Measurements from ENCODE around the gene SLC16A11.
"Not testable (repeated sequence)": the region's sequence is repeated elsewhere in the genome, so short reads cannot be mapped to it uniquely, and the experiment has no call there.

Gene SLC16A11

DNA sequence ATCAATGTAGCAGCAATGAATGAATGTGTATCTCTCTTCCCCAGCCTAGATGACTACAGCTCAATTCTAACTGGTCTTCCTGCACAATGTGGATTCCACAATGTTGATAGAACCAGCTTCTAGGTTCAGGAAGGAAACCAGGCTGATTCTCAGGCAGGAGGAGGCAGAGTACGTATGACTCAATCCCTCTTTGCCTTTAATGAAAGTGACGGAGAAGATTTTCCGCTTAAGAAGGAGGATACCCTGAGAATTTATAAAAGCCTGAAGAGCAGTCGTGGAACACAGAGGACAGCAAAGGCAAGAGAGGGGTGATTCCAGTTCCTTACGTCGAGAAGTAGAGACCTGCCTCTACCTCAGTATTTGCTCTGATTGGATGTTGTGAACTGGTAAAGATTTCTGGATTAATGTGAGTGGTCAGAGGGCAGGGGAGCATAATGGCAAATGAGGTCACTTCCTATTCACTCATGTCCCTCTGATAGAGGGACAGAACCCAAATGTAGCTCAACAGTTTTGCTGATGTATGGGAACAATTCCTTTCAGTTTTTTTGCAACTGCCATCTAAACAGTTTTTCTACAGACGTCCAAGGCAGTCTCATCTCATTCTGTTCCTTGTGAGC is 15.0 kb upstream of the SLC16A11 start:
- DNase-seq (ENCODE audit: low read depth): no peak

DNA sequence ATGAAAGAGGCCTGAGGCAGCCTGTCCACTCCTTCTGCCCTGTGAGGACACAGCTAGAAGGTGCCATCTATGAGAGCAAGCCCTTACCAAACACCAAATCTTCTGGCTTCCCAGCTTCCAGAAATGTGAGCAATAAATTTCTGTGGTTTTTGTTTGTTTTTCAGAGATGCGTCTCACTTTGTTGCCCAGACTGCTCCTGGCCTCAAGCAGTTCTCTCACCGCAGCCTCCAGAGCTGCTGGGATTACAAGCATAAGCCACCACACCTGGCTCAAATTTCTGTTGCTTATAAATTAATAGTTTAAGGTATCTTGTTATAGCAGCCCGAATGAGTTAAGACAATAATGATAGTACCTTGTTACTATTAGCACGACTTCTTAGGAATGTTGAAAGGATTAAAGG is 12.5 kb upstream of the SLC16A11 start:
- no peak for DNase-seq (ENCODE audit: low read depth)

DNA sequence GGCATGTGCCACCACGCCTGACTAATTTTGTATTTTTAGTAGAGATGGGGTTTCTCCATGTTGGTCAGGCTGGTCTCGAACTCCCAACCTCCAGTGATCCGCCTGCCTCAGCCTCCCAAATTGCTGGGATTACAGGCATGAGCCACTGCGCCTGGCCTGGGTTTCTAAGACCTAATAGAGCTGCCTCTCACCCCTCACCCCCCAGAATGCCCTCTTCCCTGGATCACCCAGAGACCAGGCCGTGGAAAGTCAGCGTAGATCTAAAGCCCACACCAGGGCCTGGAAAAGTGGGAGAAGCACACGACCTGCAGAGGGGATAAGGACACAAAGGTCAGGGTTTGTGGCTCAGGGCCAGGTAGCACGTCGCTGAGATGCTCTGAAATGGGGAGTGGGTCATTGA is 6.7 kb upstream of the SLC16A11 start:
- not testable (repeated sequence) for DNase-seq (ENCODE audit: low read depth)

DNA sequence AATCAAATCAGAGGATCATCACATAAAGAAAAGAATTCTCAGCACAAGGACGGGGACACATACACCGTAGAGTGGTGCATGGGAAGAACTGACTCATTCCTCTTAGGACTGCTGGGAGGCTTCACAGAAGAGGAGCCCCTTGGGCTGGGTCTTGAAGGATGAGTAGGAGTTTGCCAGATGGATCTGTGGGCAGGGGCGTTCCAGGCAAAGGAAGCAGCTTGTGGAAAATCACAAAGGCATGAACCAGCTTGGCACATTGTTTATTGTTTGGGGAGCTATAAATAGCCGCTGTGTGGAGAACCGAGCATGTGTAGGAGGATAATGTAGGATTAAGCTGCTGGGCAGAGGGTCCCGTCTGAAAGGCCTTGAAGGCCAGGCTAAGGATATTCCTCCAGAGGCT is 5.1 kb upstream of the SLC16A11 start:
- DNase-seq (ENCODE audit: low read depth): no peak

DNA sequence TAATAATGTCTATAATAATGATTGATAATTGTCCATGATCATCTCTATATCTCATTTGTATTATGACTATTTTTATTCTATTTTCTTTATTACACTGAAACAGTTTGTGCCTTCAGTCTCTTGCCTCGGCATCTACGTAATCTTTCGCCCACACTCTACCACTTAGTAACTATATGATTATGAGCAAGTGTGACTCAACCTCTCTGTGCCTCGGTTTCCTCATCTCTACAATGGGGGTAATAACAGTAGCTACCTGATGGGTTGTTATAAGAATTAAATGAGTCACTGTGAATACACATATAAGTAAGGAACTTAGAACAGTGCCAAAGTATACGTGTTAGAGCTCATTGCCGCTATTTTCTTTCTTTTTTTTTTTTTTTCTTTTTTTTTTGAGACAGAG is 3.7 kb upstream of the SLC16A11 start:
- no peak for DNase-seq (ENCODE audit: low read depth)

DNA sequence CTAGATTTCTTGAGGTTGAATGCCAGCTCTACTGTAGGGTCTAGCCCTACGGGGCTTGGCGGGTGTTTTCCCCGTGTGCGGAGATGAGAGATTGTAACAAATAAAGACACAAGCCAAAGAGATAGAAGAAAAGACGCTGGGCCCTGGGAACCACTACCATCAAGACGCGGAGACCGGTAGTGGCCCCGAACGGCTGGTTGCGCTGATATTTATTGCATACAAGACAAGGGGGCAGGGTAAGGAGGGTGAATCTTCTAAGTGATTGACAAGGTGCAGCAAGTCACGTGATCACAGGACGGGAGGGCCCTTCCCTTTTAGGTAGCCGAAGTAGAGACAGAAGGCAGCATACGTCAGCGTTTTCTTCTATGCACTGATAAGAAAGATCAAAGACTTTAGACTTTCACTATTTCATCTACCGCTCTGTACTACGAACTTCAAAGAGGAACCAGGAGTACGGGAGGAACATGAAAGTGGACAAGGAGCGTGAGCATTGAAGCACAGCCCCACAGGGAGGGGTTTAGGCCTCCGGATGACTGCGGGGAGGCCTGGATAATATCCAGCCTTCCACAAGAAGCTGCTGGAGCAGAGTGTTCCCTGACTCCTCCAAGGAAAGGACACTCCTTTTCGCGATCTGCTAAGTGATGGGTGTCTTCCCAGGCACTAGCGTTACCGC is 3.0 kb upstream of the SLC16A11 start:
- DNase-seq (ENCODE audit: low read depth): peak; percentile 63

DNA sequence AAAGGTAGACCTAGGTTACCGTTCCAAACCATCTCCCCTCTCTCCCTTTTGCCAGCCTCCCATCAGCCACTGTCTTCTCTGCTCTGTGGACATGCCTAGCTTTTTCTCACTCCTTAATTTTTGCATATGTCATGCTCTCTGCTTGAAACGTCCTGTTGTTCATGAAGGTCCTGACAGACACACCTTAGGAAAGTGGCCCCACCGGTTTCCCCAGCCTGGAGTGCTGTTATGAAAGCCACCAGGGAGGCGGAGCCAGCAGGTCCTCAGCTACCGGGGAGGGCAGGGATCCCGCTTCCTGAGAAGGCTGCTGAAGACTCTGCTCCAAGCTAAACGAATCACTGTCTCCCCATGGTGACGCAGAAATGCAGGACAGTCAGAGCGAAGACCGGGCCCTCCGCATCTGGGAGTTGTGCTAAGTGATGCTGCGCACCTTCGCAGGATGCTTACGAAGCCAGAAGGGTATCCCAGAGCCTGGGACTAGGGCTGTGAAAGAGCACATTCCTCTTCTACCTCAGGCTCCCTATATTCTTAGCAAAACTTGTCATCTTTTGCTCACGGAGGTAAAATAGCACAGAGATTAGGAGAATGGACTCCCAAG is 2.3 kb upstream of the SLC16A11 start:
- no peak for DNase-seq (ENCODE audit: low read depth)

DNA sequence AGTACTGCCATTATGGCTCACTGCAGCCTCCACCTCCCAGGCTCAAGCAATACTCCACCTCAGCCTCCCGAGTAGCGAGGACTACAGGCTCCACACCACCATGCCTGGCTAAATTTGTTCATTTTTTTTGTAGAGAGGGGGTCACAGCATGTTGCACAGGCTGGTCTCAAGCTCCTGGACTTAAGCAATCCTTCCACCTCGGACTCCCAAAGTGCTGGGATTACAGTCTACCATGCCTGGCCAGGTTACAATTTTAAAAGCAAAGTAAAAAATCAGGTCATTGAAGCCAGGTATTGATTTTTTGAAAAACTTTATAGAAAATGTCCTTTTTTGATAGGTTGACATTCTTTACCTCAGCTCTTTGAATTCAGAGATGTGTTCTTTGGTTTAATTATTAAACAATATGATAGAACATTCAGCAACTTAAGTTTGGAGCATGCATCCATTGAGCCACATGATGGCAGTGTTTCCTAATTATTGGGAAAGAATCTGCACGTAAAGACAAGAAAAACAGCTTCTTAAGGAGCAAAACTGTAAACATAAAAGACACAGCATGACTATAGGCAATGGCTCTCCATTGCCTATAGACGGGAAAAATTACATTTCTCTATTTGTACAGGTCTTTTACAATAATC is 1.7 kb upstream of the SLC16A11 start:
- no peak for DNase-seq (ENCODE audit: low read depth)

DNA sequence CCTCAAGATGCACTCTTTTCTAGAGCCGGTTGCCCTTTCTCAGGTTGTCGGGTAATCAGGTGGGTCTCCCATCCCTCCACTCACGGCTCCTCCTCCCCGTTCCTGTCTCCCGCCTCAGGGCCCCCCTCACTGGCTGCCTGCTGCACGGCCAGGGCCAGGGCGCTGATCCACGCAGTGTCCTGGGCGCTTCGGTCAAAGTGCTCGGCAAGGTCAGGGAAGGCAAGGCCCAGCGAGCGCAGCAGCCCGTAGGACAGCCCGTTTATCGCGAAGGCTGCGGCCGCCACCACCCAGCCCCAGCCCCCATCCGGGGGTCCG is 753 bp downstream of the SLC16A11 start:
- no peak for DNase-seq (ENCODE audit: low read depth)

DNA sequence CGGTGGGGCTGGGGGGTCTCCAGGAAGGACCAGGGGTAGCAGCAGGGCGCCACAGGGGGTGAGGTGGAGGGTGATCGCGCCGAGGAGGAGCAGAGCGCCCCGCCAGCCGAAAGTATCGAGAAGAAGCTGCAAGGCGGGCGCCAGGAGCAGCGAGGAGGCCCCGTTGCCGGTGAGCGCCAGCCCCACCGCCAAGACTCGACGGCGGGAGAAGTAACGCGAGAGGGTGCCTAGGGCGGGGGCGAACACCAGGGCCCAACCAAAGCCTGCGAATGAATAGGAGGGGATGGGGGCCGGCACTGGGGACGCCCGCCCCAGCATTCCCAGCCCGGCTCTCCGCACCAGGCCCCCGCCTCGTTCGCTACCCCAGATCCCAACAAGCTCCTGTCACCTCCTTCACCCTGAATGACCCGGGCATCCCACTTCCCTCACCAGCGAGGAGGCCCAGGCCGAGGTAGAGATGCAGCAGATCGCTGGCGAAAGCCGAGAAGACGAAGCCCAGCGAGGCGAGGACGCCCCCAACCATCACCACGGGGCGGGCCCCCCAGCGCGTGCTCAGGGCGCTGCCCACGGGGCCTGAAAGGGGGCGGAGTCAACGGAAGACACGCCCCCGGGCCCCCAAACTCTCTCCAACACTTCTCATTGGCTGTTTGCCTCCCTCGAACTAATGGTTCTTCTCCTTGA is 1.3 kb downstream of the SLC16A11 start:
- no peak for DNase-seq (ENCODE audit: low read depth)

DNA sequence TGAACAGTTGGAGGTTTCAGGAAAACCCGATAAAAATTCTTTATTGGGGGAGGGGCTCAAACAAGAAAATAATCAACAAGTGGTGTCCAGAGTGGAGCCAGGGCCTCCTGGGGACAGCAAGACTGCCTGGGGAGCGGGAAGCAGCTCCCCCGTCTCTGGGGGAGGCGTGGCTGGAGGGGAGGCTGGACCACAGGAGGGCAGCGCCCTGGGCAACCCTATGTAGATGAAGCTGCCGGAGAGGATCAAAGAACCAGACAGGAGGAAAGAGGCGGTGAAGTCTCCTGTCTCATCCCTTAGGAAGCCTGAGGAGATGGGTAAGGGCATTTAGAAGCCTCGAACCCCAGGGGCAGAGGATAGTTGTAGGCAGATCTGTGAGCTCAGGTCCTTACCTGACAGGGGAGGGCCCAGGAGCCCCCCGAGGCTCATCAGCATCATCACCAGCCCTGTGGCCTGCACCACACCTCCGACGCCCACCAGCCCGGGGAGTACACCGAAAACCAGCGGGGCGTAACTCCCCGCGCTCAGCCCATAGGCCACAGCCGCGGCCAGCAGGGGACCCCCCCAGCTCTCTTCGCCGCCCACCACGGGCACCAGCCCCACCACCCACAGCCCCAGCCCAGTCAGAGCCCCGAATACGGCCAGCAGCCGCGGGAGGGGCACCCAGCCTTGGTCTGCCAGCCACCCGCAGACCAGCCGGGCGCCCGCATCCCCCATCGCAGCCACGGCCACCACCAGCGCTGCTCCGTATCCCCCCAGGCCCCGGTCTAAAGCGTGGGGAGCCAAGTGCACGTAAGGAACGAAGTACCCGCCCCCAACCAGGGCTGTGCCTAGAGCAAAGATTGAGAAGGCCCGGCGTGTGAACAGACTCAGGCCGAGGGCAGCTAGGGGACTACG is 2.0 kb downstream of the SLC16A11 start:
- DNase-seq (ENCODE audit: low read depth): no peak

DNA sequence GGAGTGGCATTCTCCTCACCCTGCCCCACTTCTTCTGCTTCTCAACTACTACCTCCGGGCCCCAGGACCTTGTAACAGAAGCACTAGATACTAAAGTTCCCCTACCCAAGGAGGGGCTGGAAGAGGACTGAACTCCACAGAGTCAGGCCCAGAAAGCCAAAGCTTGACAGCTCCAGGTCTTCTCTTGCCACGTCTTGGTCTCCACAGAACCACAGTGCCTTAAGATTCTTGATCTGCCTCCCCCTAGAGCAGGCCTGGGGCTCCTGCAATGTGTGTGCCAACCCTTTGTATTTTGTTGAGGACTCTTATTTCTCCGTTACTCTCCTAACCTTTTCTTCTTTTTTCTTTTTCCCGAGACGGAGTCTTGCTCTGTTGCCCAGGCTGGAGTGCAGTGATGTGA is 4.1 kb downstream of the SLC16A11 start:
- no peak for DNase-seq (ENCODE audit: low read depth)

DNA sequence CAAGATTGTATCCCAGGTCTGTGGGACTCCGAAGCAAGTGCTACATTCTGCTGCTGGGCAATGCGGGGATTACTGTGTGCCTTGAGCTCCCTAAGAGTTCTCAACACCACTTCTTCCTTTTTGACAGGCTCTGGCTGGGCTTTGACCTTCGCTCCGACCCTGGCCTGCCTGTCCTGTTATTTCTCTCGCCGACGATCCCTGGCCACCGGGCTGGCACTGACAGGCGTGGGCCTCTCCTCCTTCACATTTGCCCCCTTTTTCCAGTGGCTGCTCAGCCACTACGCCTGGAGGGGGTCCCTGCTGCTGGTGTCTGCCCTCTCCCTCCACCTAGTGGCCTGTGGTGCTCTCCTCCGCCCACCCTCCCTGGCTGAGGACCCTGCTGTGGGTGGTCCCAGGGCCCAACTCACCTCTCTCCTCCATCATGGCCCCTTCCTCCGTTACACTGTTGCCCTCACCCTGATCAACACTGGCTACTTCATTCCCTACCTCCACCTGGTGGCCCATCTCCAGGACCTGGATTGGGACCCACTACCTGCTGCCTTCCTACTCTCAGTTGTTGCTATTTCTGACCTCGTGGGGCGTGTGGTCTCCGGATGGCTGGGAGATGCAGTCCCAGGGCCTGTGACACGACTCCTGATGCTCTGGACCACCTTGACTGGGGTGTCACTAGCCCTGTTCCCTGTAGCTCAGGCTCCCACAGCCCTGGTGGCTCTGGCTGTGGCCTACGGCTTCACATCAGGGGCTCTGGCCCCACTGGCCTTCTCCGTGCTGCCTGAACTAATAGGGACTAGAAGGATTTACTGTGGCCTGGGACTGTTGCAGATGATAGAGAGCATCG is 5.6 kb downstream of the SLC16A11 start:
- no peak for DNase-seq (ENCODE audit: low read depth)

DNA sequence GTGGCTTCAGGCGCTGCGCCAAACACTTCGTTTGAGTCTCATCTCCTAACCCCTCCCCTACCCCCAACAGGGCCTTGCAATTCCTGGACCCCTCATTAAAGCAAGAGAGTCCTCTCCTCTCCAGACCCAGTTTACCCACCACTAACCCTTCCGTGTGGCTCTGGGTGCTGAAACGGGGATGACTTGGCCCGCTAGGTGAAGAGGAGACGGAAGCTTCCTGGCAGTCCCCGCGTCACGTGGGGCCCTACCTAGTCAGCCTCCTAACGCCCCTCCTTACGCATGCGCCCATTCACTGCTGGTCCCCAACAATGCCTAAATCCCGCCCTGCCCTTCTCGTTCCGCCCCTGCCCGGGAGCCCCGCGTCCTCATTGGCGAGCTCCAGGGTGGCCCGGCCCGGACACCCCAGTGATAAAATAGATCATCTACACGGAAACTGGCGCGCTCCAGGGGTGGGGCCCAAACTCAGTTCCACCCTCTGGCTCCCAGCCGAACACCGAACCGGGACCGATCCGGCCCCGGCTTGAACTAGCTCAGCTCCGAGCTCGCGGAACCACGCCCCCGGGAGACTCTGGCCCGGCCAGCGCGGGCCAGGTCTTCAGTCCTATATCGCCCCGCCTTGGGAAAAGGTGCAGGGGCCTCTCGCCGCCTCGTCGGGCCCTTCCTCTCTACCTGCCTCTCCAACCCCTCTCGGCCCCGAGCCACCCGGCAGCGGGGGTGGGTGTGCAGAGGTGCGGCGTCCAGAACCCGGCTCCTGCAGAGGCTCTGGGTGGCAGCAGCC is 8.1 kb downstream of the SLC16A11 start, which contains the start of gene SLC16A13:
SLC16A13 (plus strand) TSS at position 425 of the 778 bp plus-strand sequence. CDS start 368 bp downstream, outside the sequence.
- DNase-seq (ENCODE audit: low read depth): peak; percentile 98

DNA sequence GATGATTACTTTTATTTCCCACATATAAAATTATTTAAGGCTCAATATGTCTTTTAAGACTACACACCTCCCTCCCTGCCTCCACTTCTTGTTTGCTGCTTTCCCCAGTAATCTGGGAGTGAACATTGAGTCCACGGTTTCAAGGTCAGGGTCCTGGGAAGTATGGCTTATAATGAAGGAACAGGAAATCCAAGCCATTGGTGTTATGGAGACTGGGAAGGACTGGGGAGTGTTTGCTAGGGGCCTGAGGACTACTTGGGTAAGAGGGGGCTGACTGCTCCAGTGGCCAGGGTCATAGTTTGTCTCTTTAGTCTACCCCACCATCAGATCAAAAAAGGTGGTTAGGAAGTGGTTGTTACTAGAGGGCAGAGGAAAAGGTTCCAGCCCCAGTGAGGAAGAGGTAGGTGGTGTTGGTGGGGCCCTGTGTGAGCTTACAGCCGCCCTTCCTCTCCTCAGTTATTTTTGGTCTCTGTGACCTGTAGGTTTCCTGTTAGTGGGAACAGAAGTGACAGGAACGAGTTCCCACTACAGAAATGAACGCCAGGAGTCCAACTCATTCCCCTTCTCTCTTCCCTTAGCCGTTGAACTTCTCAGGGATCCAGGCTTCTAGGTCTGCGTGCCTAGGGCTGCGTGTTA is 8.8 kb downstream of the SLC16A11 start:
- DNase-seq (ENCODE audit: low read depth): no peak

DNA sequence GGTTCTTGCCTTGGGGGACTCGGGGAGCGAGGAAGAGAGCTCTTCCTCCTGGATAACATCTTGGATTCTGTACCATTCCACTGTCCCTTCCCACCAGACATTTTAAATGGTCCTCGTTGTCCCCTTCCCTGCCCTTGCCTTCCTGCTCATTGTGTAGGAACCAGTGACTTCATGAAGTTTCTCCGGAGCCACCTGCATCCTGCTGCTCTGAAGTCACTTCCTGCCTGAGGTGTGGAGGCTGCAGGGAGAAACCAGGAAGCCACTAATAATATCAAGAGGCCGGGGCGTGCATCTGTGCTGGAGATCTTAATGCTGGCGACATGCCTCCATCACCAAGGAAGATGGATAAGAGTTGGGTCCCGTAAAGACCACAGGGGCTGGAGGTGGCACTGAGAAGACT is 14.2 kb downstream of the SLC16A11 start:
- no peak for DNase-seq (ENCODE audit: low read depth)

DNA sequence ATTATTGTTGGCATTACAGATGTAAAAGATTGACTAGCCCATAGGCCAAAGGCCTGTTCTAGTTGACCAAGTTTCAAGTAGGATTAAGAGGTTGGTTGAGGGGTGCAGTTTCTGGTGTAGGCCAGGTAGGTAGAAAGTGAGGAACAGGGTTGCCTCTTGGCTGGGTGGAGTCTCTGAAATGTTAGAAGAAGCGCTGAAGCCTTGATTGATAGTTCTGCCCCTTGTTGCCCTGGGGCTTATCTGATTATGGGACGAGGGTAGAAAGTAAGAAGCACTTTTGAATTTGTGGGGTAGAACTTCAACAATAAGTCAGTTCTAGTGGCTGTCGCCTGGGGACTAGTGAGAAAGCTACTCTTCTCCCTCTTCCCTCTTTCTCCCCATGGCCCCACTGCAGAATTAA is 14.8 kb downstream of the SLC16A11 start:
- no peak for DNase-seq (ENCODE audit: low read depth)

DNA sequence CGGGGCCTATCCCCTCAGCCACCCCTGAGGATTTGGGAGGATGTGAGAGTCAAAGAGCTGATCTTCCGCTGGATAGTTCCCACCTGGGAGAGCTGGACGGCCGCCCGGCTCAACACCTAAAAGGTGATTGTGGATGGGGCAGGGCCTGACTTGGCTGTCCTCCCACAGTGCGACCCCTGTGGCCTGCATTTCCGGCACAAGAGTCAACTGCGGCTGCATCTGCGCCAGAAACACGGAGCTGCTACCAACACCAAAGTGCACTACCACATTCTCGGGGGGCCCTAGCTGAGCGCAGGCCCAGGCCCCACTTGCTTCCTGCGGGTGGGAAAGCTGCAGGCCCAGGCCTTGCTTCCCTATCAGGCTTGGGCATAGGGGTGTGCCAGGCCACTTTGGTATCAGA is 16.6 kb downstream of the SLC16A11 start:
- DNase-seq (ENCODE audit: low read depth): no peak

DNA sequence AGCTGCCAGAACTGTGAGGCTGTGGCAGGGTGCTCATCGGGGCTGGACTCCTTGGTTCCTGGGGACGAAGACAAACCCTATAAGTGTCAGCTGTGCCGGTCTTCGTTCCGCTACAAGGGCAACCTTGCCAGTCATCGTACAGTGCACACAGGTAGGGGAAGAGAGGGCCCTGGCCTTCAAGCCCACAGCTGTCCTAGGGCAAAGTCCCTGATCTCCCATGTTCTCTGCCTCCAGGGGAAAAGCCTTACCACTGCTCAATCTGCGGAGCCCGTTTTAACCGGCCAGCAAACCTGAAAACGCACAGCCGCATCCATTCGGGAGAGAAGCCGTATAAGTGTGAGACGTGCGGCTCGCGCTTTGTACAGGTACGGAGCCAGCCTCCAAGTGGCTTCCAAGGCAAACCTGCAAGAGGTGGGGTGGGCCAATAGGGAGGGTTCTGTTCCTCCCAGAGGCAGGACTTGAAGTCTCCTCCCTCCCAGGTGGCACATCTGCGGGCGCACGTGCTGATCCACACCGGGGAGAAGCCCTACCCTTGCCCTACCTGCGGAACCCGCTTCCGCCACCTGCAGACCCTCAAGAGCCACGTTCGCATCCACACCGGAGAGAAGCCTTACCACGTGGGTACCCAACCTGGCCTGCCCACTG is 17.3 kb downstream of the SLC16A11 start:
- DNase-seq (ENCODE audit: low read depth): no peak
